H1 (cell line): ENCODE data around the gene SCYGR1. TPM values are rescaled to one million over a fixed set of nuclear protein-coding genes. Genes with fewer than 3 reads are reported as not detected.

Source experiments
- BRCA1 ChIP-seq: IDR thresholded peaks from 2 replicates; pipeline ENCODE4 v1.6.1; 2012; ENCODE audit warnings: low read depth, low read length, improper control_type of control experiment
- FOSL1 ChIP-seq: IDR thresholded peaks from 2 replicates; pipeline ENCODE4 v1.6.1; 2011; ENCODE audit warnings: mild to moderate bottlenecking, low read depth, low read length, moderate library complexity; ENCODE audit not compliant: insufficient read depth
- KDM1A ChIP-seq: fragments of 200-600, 300-600 bp; sonication (generic); IDR thresholded peaks from 2 replicates; pipeline ENCODE4 v1.7.1; 2016; ENCODE audit warnings: mild to moderate bottlenecking, low read length, borderline replicate concordance
- TBP ChIP-seq: IDR thresholded peaks from 2 replicates; pipeline ENCODE4 v1.6.1; 2011; ENCODE audit warnings: low read depth, low read length, improper control_type of control experiment
- TCF12 ChIP-seq: IDR thresholded peaks from 2 replicates; pipeline ENCODE4 v1.6.1; 2011; ENCODE audit warnings: low read depth, mild to moderate bottlenecking, low read length
- YY1 ChIP-seq: IDR thresholded peaks from 2 replicates; pipeline ENCODE4 v1.6.1; 2011; ENCODE audit warnings: low read depth, mild to moderate bottlenecking, low read length
- ZNF274 ChIP-seq: IDR thresholded peaks from 2 replicates; pipeline ENCODE4 v1.7.0; 2012; ENCODE audit warnings: low read length, borderline replicate concordance; ENCODE audit errors: extremely low read depth
- polyA plus RNA-seq, 7 experiments: library from polyadenylated mRNA; depleted of rRNA in 3 of 7; stranded (reverse) in 5 of 7; unstranded in 2 of 7; fragments of >200 nt in 5 of 7; fragments of 200-250 nt in 2 of 7; gene quantifications; 1 replicate in 5 of 7; 2 replicates in 1 of 7; 4 replicates in 1 of 7; pipeline versions ENCODE4 v1.2.1 to v1.2.3, GENCODE V29; 2011 to 2013; ENCODE audit warnings: missing spikeins in 2 of 7, mixed read lengths in 2 of 7
- total RNA-seq: library from RNA; stranded (reverse); fragmentation: NEBNext Ultra II Directional; extraction: Animal tissue kit (Norgen Biotek cat#: 25700); gene quantifications from 2 replicates; pipeline ENCODE4 v1.2.1, GENCODE V29; 2021

SCYGR1 gene
- total and polyA plus RNA-seq, 2 of the 8 experiments (the other 6 are each of a cell fraction or from before 2014, with no cell fraction given), result not detected

GRCh38 chr2:227410191-227410590 lies 22.4 kb upstream of the SCYGR1 start (continued):
- TF ChIP-seq KDM1A, result no peak
- no peak for TF ChIP-seq ZNF274
- no peak for TF ChIP-seq BRCA1
- no peak for TF ChIP-seq FOSL1
- no peak for TF ChIP-seq TBP
- TF ChIP-seq YY1, result no peak
- TF ChIP-seq TCF12, result no peak
